ENCODE measurements around the gene C11orf54. TPM values are rescaled to one million over a fixed set of nuclear protein-coding genes. Genes with fewer than 3 reads are reported as not detected.

C11orf54 gene
- total and polyA plus RNA-seq, 4 donors, result 60.8 to 154 (median 114) TPM

DNA sequence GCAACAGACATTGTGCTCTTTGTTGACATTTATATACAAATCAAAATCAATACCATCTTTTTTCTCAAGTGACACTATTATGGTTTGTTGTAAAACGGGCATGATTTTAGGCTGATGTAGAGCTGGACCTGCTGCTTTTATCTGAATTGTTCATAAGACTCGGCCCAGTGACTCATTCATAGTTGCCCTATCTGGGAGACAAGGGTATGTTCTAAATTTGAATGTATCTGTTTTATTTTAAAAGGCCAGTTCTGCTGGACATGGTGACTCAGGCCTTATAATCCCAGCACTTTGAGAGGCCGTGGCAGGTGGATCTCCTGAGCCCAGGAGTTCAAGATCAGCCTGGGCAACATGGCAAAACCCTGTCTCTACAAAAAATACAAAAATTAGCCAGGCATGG, 40.6 kb upstream of the C11orf54 start:
- Histone ChIP-seq H3K36me3 (ENCODE audit: control insufficient read depth in 4 of 4, insufficient read depth in 3 of 4, low read depth in 1 of 4, low read length in 3 of 4) (peaks cover 6 to 47% (median 41%) of the 10 kb centered on the region in 4 donors), H3K9ac (ENCODE audit: low read depth in 1 of 2, low read length in 2 of 2) (no peak overlapping the region), H3K27ac (ENCODE audit: low read depth in 1 of 2, low read length in 2 of 2) (no peak overlapping the region), H3K27me3 (ENCODE audit: control insufficient read depth in 4 of 4, insufficient read depth in 4 of 4, low read length in 3 of 4) (no peaks in the 10 kb centered on the region), H3K4me1 (ENCODE audit: control insufficient read depth in 4 of 4, insufficient read depth in 4 of 4, low read length in 3 of 4) (no peaks in the 10 kb centered on the region), H3K4me3 (ENCODE audit: low read depth in 1 of 3, low read length in 3 of 3) (no peak overlapping the region), H3K9me3 (ENCODE audit: control insufficient read depth in 4 of 4, low read length in 3 of 4) (no peaks in the 10 kb centered on the region)
- WGBS, result 97% methylated on average over 3 of the region's 3 CpGs
- no peak for TF ChIP-seq MAX (IDR thresholded peaks at IDR 0.05)
- TF ChIP-seq ATF3 (IDR thresholded peaks at IDR 0.05), result no peak
- TF ChIP-seq RXRA (IDR thresholded peaks at IDR 0.05), result no peak
- no peak for TF ChIP-seq EGR1 (IDR thresholded peaks at IDR 0.05; ENCODE audit: low read depth in 2 of 2)
- no peak for TF ChIP-seq REST (IDR thresholded peaks at IDR 0.05)
- no peak for TF ChIP-seq HNF4A (conservative IDR thresholded peaks at IDR 0.05)
- no peak for TF ChIP-seq CTCF (IDR thresholded peaks at IDR 0.05; ENCODE audit: low read depth, low read length, missing input control)
- no peak for TF ChIP-seq NR2F2 (IDR thresholded peaks at IDR 0.05)
- TF ChIP-seq YY1 (IDR thresholded peaks at IDR 0.05), result no peak
- TF ChIP-seq GABPA (IDR thresholded peaks at IDR 0.05 in 1 of 2, conservative IDR thresholded peaks at IDR 0.05 in 1 of 2), result no peak
- TF ChIP-seq FOXA2 (IDR thresholded peaks at IDR 0.05), result no peak
- no peak for TF ChIP-seq SP1 (IDR thresholded peaks at IDR 0.05)
- no peak for TF ChIP-seq RAD21 (IDR thresholded peaks at IDR 0.05)
- no peak for TF ChIP-seq JUND (IDR thresholded peaks at IDR 0.05)
- no peak for TF ChIP-seq ZBTB33 (IDR thresholded peaks at IDR 0.05)
- no peak for TF ChIP-seq TAF1 (conservative IDR thresholded peaks at IDR 0.05)
- TF ChIP-seq HNF4G (IDR thresholded peaks at IDR 0.05), result no peak
- no peak for TF ChIP-seq FOXA1 (IDR thresholded peaks at IDR 0.05)
- DNase-seq (ENCODE audit: low spot score), result no peak

Measured in liver (tissue), 9 donors.